Fibroblast of mammary gland (primary cell): ENCODE measurements around the gene PRKAR1B.

Source experiments
- DNase-seq: peaks from one replicate; pipeline ENCODE4 v3.0.0-alpha.2; 2010; ENCODE audit warnings: low read depth
- H3K4me3 ChIP-seq: 2 replicates; pipeline ENCODE4 v1.5.1; 2011; ENCODE audit warnings: low read depth, mild to moderate bottlenecking, low read length, moderate library complexity; ENCODE audit not compliant: control insufficient read depth
- TF ChIP-seq, protein P1 (sequence below): conservative IDR thresholded peaks from 2 replicates; pipeline ENCODE4 v1.5.1; 2011; ENCODE audit warnings: low read depth, low read length, inconsistent platforms; ENCODE audit not compliant: control insufficient read depth, insufficient read depth

Gene PRKAR1B

DNA sequence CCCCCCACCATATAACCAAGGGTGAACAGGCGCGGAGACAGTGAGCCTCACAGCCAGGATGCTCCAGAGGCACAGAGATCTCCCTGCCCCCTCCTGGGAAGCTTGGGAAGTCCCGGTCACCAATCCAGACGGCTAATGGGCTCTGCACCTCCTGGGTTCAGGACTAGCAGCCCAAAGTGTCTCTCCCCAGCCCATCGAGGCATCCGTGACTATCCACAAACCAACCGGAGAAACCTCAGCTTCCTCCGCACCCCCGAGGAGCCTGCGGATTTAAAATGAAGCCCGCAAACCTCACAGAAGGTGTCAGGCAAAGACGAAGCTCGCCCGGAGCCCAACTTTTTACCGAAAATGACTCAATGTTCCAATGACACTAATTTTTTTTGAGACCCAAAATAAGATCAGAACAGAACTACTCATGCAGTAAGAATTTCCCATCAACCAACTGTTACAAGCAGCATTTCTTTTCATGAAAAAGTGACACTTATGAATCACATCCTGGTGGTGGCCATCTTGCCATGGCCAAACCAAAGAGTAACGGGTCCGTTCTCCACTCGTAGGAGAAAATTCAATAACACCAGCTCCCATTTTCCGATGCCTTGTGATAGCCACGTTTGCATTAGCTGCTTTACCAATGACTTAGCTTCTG, 213.4 kb downstream of the PRKAR1B start:
- no peak overlapping the region for H3K4me3 ChIP-seq
- DNase-seq: peak; percentile 59
- TF ChIP-seq, protein P1, sequence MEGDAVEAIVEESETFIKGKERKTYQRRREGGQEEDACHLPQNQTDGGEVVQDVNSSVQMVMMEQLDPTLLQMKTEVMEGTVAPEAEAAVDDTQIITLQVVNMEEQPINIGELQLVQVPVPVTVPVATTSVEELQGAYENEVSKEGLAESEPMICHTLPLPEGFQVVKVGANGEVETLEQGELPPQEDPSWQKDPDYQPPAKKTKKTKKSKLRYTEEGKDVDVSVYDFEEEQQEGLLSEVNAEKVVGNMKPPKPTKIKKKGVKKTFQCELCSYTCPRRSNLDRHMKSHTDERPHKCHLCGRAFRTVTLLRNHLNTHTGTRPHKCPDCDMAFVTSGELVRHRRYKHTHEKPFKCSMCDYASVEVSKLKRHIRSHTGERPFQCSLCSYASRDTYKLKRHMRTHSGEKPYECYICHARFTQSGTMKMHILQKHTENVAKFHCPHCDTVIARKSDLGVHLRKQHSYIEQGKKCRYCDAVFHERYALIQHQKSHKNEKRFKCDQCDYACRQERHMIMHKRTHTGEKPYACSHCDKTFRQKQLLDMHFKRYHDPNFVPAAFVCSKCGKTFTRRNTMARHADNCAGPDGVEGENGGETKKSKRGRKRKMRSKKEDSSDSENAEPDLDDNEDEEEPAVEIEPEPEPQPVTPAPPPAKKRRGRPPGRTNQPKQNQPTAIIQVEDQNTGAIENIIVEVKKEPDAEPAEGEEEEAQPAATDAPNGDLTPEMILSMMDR: no peak

GRCh38 chr7:512541-513311, 214.4 kb downstream of the PRKAR1B start:
- no peak overlapping the region for H3K4me3 ChIP-seq
- DNase-seq: no peak
- TF ChIP-seq, protein P1: no peak

- no peak overlapping the region for H3K4me3 ChIP-seq
- TF ChIP-seq, protein P1: no peak
- no peak for DNase-seq
Measured at GRCh38 chr7:512146-512510, 215.0 kb downstream of the PRKAR1B start.

DNA sequence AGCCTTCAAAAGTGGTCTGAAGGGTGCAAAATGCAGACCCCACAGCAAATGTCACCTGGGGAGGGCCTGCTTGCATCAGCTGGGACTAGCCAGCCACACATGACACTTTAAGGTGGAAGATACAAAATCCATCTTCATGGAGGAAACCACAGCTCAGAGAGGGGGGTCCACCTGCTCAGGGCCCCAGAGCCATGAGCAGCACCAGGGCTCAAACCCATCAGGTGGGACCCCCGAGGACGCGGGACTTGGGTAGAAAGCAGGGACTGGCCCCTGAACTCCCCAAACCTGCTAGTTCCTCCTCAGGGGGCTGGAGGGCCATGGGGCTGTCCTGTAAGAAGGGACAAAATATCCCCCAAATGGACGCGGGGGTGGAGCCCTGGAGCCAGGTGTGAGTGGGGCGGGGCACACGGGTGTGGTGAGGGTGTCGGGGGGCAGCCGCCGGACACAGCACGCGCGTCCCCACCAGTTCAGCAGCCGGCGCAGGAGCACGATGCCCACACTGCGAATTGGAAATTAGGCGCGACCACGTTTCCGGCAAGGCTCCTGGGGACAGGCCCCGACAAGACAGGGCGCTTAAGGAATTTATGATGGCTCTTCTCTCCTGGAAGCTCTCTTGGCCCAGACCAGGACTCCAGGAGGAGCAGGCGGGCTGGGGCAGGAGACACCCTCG, 215.5 kb downstream of the PRKAR1B start:
- TF ChIP-seq, protein P1: no peak
- H3K4me3 ChIP-seq: no peak overlapping the region
- no peak for DNase-seq

DNA sequence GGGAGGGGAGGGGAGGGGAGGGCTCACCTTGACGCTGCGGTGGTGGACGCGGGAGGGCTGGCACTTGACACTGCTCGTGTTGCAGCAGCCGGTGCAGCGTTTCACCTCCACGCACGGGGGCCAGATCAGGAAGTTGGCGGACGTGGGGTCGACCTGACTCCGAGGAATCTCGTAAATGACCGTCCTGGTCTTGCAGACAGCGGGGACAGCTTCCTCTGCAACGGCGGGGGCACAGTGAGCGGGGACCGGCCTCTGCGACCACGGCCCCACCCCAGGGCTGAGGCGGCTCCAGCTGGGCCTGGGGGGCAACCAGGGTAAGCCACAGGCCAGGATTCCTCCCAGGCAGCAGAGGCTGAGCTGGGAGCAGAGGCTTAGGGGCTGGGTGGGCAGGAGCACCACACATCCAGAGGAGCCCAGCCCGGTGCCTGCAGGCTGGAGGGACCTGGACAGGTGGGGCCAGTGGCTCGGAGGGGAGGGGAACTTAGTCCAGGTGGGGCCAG, 216.2 kb downstream of the PRKAR1B start:
- DNase-seq: no peak
- H3K4me3 ChIP-seq: no peak overlapping the region
- TF ChIP-seq, protein P1: no peak

DNA sequence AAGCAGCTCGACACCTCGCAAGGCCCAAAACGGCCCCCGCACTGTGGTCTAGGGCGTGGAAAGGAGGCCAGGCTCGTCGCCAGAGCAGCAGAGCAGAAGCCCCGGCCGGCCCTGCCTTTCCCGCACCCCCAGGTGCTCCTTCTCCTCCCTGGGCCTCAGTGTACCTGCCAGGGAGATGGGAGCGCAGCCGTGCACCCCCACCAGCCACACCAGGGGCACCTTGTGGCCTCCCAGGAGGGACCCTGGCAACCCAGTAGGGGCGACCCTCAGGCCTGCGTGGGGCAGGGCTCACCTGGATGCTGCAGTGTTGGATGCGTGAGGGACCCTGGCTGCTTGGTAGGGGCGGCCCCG, 217.0 kb downstream of the PRKAR1B start:
- DNase-seq: no peak
- TF ChIP-seq, protein P1: no peak
- H3K4me3 ChIP-seq: no peak overlapping the region
